IgD-negative memory B cell (primary cell): ENCODE results near the gene KRT73. TPM values are rescaled to one million over a fixed set of nuclear protein-coding genes. Genes with fewer than 3 reads are reported as not detected.

ENCODE experiments used
- H3K27ac Mint-ChIP-seq, 3 donors: one replicate each; pipeline ENCODE4 v1.8.0; 2020 to 2022; ENCODE audit warnings: mild to moderate bottlenecking in 3 of 3, mixed read lengths in 3 of 3, moderate library complexity in 1 of 3
- H3K27me3 Mint-ChIP-seq: one replicate; pipeline ENCODE4 v1.8.0; 2021; ENCODE audit warnings: mixed read lengths
- H3K36me3 Mint-ChIP-seq: one replicate; pipeline ENCODE4 v1.8.0; 2020; ENCODE audit warnings: mild to moderate bottlenecking, mixed read lengths
- H3K4me1 Mint-ChIP-seq, 3 donors: one replicate each; pipeline ENCODE4 v1.8.0; 2020 to 2022; ENCODE audit warnings: mixed read lengths in 3 of 3, mild to moderate bottlenecking in 1 of 3
- H3K4me3 Mint-ChIP-seq, 4 donors: one replicate each; pipeline ENCODE4 v1.8.0; 2020 to 2022; ENCODE audit warnings: mild to moderate bottlenecking in 4 of 4, mixed read lengths in 4 of 4, moderate library complexity in 3 of 4
- H3K9me3 Mint-ChIP-seq, 3 donors: one replicate each; pipeline ENCODE4 v1.8.0; 2020 to 2021; ENCODE audit warnings: mixed read lengths in 3 of 3, mild to moderate bottlenecking in 1 of 3
- polyA plus RNA-seq: library from polyadenylated mRNA; unstranded; fragments of 300-500 nt; fragmentation: Illumina TruSeq; gene quantifications from one replicate; pipeline ENCODE4 v1.2.3, GENCODE V29; 2021

The KRT73 gene
- polyA plus RNA-seq, 1 donor from 2014 or later: not detected

DNA sequence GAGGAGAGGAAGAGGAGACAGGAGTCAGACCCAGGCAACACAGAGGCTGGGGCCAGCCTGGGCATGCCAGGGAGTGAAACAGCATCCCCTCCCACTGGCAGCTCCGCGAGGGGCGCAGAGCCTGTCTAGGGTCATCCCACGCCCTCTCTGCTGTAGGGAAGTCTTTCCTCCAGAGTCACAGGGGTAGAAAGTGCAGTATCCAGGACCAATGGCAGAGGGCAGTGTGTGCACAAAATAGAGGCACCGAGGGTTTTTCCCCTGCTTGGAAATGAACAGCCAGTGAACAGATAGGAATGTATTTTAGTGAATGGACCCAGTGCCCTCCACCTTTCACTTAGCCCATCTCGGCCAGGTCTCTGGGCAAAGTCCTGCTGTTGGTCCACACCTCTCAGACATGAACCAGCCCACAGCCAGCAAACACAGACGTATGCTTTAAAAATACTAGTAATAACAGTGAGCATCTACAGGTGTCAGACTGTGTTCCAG, 35.3 kb downstream of the KRT73 start:
- H3K27ac Mint-ChIP-seq: no peak overlapping the region
- H3K27me3 Mint-ChIP-seq: peaks cover 11% of the 10 kb centered on the region
- no peaks in the 10 kb centered on the region for H3K4me1 Mint-ChIP-seq
- H3K36me3 Mint-ChIP-seq: no peaks in the 10 kb centered on the region
- peaks cover 0 to 2% (median 0%) of the 10 kb centered on the region in 3 donors for H3K9me3 Mint-ChIP-seq
- no peak overlapping the region for H3K4me3 Mint-ChIP-seq

GRCh38 chr12:52582486-52582885, 35.9 kb downstream of the KRT73 start:
- H3K27me3 Mint-ChIP-seq: peaks cover 11% of the 10 kb centered on the region
- no peaks in the 10 kb centered on the region for H3K36me3 Mint-ChIP-seq
- H3K4me1 Mint-ChIP-seq: no peaks in the 10 kb centered on the region
- no peak overlapping the region for H3K4me3 Mint-ChIP-seq
- peaks cover 0 to 2% (median 0%) of the 10 kb centered on the region in 3 donors for H3K9me3 Mint-ChIP-seq
- no peak overlapping the region for H3K27ac Mint-ChIP-seq

GRCh38 chr12:52581481-52581880, 36.9 kb downstream of the KRT73 start:
- Mint-ChIP-seq H3K9me3 (peaks cover 0 to 2% (median 0%) of the 10 kb centered on the region in 3 donors), H3K27me3 (peaks cover 9% of the 10 kb centered on the region), H3K36me3 (no peaks in the 10 kb centered on the region), H3K27ac (no peak overlapping the region), H3K4me1 (no peaks in the 10 kb centered on the region), H3K4me3 (no peak overlapping the region)

DNA sequence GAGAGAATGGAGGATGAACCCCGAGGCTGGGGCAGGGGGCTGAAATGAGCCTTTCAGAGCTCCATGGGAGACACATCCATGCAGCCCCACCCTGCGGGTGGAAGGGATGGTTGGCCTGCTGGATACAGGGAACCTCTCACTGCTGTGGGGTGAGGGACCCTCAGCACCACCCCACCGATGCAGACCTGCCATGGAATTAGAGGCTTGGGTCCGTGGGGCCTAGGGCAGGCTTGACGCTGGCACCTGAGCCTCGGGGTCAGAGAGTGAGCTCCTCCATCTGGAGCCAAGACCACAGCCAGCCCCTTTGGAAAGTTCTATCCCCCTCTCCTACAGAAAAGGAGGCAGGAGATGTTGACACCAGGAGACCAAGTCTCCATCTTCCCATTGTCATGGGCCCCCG, 37.3 kb downstream of the KRT73 start:
- no peak overlapping the region for H3K4me3 Mint-ChIP-seq
- no peak overlapping the region for H3K27ac Mint-ChIP-seq
- peaks cover 0 to 2% (median 0%) of the 10 kb centered on the region in 3 donors for H3K9me3 Mint-ChIP-seq
- peaks cover 10% of the 10 kb centered on the region for H3K27me3 Mint-ChIP-seq
- no peaks in the 10 kb centered on the region for H3K4me1 Mint-ChIP-seq
- H3K36me3 Mint-ChIP-seq: no peaks in the 10 kb centered on the region

- H3K36me3 Mint-ChIP-seq: no peaks in the 10 kb centered on the region
- H3K4me1 Mint-ChIP-seq: no peaks in the 10 kb centered on the region
- H3K27ac Mint-ChIP-seq: peak overlapping the region in 1 of 3 donors; percentile 55
- H3K27me3 Mint-ChIP-seq: peaks cover 10% of the 10 kb centered on the region
- H3K4me3 Mint-ChIP-seq: no peak overlapping the region
- peaks cover 0 to 2% (median 0%) of the 10 kb centered on the region in 3 donors for H3K9me3 Mint-ChIP-seq
Measured at GRCh38 chr12:52580496-52580895, 37.9 kb downstream of the KRT73 start.

- H3K4me3 Mint-ChIP-seq: no peak overlapping the region
- peaks cover 10% of the 10 kb centered on the region for H3K27me3 Mint-ChIP-seq
- peak overlapping the region in 1 of 3 donors; percentile 55 for H3K27ac Mint-ChIP-seq
- H3K36me3 Mint-ChIP-seq: no peaks in the 10 kb centered on the region
- H3K4me1 Mint-ChIP-seq: peaks cover 0 to 3% (median 0%) of the 10 kb centered on the region in 3 donors
- peaks cover 0 to 2% (median 0%) of the 10 kb centered on the region in 3 donors for H3K9me3 Mint-ChIP-seq
Measured at GRCh38 chr12:52579468-52580465, 38.6 kb downstream of the KRT73 start.

DNA sequence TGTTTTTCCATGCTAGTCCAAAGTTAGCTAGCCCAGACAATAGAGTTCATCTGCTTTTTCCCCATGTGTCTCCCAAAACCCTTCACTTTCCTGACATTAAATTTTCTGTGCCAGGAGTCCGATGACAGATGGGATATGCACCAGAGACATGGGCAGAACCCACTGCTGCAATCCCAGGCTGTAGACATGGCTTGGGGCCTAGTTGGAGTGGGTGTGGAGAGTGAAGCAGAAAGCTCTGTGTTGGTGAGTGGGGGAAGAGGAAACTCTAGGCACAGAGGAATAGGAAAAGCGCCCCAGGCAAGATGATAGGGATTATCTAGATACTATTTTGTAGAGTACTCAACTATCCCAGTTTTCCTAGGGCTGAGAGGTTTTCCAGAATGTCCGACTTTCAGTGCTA, 39.9 kb downstream of the KRT73 start:
- Mint-ChIP-seq H3K9me3 (peaks cover 0 to 2% (median 0%) of the 10 kb centered on the region in 3 donors), H3K36me3 (no peaks in the 10 kb centered on the region), H3K4me1 (peaks cover 0 to 3% (median 0%) of the 10 kb centered on the region in 3 donors), H3K27ac (no peak overlapping the region), H3K4me3 (no peak overlapping the region), H3K27me3 (peaks cover 14% of the 10 kb centered on the region)

DNA sequence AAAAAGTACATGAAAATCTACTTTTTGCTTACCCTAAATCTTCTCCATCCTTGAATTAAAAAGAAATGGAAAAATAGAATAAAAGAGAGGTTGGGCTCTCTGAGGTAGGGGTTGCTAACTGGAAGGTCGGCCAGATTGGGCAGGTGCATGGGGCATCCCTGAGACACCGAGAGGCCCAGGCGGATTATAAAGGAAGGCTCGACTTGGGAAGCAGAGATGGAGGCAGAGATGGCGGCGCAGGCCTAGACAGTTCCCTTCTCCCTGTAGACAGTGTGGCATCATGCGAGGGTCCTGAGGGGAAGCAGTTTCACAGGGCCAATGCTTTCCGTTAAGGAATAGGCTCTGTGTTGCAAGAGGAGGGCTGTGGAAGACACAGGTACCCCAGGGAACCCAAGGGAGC, 41.0 kb downstream of the KRT73 start:
- Mint-ChIP-seq H3K27ac (no peak overlapping the region), H3K4me1 (peaks cover 0 to 3% (median 0%) of the 10 kb centered on the region in 3 donors), H3K27me3 (peaks cover 14% of the 10 kb centered on the region)

GRCh38 chr12:52575948-52576347, 42.4 kb downstream of the KRT73 start:
- H3K4me1 Mint-ChIP-seq: peaks cover 0 to 3% (median 0%) of the 10 kb centered on the region in 3 donors
- peaks cover 13% of the 10 kb centered on the region for H3K27me3 Mint-ChIP-seq
- peaks cover 0 to 2% (median 0%) of the 10 kb centered on the region in 3 donors for H3K9me3 Mint-ChIP-seq
- H3K27ac Mint-ChIP-seq: peak overlapping the region in 1 of 3 donors; percentile 8
- H3K36me3 Mint-ChIP-seq: no peaks in the 10 kb centered on the region
- H3K4me3 Mint-ChIP-seq: no peak overlapping the region

More for the DNA sequence above, 41.0 kb downstream of the KRT73 start:
- Mint-ChIP-seq H3K9me3 (peaks cover 0 to 2% (median 0%) of the 10 kb centered on the region in 3 donors), H3K36me3 (no peaks in the 10 kb centered on the region), H3K4me3 (no peak overlapping the region)

DNA sequence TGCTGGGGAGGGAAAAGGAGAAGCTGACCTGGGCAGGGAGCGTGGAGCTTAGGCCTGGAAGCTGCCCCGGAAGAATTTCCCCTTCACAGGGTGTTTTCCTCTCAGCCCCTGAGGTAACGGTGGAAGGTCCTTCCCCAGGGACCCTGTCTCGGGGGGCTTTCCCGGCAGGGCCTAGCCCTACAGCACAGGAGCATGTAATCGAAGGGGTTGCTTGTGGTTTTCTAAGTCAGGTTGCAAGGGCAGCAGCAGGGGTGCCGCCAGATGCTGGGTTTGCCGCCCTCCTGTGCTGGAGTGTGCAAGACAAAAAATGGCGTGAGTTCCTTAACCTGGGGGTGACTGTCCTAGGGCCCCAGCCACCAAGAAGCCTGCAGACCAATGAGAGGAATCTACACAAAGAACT, 43.1 kb downstream of the KRT73 start:
- H3K27ac Mint-ChIP-seq: no peak overlapping the region
- H3K9me3 Mint-ChIP-seq: no peaks in the 10 kb centered on the region
- peaks cover 0 to 3% (median 0%) of the 10 kb centered on the region in 3 donors for H3K4me1 Mint-ChIP-seq
- H3K4me3 Mint-ChIP-seq: peak overlapping the region in 1 of 4 donors; percentile 14
- H3K27me3 Mint-ChIP-seq: peaks cover 13% of the 10 kb centered on the region
- no peaks in the 10 kb centered on the region for H3K36me3 Mint-ChIP-seq

- peaks cover 0 to 3% (median 0%) of the 10 kb centered on the region in 3 donors for H3K4me1 Mint-ChIP-seq
Measured at GRCh38 chr12:52573743-52574142, 44.6 kb downstream of the KRT73 start, which contains the start of gene KRT74. KRT74 (minus strand) TSS chr12:52573843; CDS start chr12:52573777, 66 bp downstream.

DNA sequence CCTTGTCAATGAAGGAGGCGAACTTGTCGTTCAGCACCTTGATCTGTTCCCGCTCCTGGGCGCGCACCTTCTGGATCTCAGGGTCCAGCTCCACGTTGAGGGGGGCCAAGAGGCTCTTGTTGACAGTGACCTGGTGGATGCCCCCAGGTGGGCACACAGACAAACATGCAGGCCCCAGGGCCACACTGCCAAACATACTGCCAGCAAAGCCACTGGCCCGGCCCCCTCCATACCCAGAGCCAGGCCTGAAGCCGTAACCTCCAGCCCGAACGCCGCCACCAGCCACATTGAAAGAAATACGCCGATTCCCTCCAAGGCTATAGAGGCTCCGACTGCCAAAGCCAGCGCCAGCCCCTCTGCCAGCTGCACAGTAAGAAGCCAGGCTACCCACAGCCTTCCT, 45.1 kb downstream of the KRT73 start:
- Mint-ChIP-seq H3K4me1 (peaks cover 0 to 3% (median 0%) of the 10 kb centered on the region in 3 donors), H3K4me3 (no peak overlapping the region), H3K27ac (no peak overlapping the region), H3K27me3 (peaks cover 14% of the 10 kb centered on the region), H3K36me3 (no peaks in the 10 kb centered on the region), H3K9me3 (no peaks in the 10 kb centered on the region)

More at GRCh38 chr12:52573743-52574142, 44.6 kb downstream of the KRT73 start, which contains the start of gene KRT74:
- Mint-ChIP-seq H3K27me3 (peaks cover 10% of the 10 kb centered on the region), H3K4me3 (no peak within 1 kb of the TSS), H3K36me3 (no peaks in the 10 kb centered on the region), H3K9me3 (no peaks in the 10 kb centered on the region), H3K27ac (no peak within 1 kb of the TSS)

GRCh38 chr12:52570511-52570910, 47.8 kb downstream of the KRT73 start:
- Mint-ChIP-seq H3K9me3 (no peaks in the 10 kb centered on the region), H3K27me3 (peaks cover 18% of the 10 kb centered on the region), H3K36me3 (no peaks in the 10 kb centered on the region), H3K4me3 (no peak overlapping the region), H3K4me1 (peaks cover 0 to 3% (median 1%) of the 10 kb centered on the region in 3 donors), H3K27ac (no peak overlapping the region)

DNA sequence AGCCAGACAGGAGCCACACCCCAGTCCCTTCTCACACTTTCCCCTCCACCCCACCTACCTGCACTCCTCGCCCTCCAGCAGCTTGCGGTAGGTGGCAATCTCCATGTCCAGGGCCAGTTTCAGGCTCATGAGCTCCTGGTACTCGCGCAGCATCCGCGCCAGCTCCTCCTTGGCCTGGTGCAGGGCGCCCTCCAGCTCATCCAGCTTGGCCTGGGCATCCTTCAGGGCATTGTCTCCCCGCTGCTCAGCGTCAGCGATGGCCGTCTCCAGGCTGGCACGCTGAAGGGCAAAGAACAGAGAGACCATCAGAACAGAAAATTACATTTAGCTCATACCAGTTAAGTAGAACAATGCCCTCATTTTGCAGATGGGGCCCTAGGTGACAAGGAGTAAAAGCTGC, 50.2 kb downstream of the KRT73 start:
- no peak overlapping the region for H3K4me3 Mint-ChIP-seq
- H3K27ac Mint-ChIP-seq: no peak overlapping the region
- H3K4me1 Mint-ChIP-seq: peaks cover 0 to 3% (median 0%) of the 10 kb centered on the region in 3 donors
- no peaks in the 10 kb centered on the region for H3K9me3 Mint-ChIP-seq
- no peaks in the 10 kb centered on the region for H3K36me3 Mint-ChIP-seq
- peaks cover 25% of the 10 kb centered on the region for H3K27me3 Mint-ChIP-seq

DNA sequence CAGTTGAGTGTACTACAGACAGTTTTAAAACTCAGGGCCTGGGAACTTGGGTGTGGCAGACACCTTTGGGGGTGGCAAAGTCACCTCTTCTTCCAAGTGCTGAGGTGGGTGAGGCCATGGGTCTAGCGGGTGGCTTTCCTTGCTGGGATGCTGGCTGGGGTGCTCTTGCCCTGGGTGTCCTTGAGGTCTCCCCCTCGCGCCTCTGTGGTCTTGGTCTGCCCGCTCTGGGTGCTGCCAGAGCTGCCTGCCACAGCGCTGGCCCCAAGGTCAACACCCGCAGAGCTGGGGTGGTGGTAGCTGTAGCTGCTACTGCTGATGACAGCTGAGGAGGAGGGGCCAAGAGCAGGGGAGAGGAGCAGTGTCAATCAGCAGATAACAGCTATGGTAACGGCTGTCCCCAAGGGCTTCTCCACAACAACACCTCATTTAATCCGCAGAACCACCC, 51.5 kb downstream of the KRT73 start:
- no peaks in the 10 kb centered on the region for H3K9me3 Mint-ChIP-seq
- H3K4me1 Mint-ChIP-seq: peaks cover 0 to 3% (median 0%) of the 10 kb centered on the region in 3 donors
- no peak overlapping the region for H3K4me3 Mint-ChIP-seq
- H3K27me3 Mint-ChIP-seq: peaks cover 23% of the 10 kb centered on the region
- peak overlapping the region in 1 of 3 donors; percentile 73 for H3K27ac Mint-ChIP-seq
- no peaks in the 10 kb centered on the region for H3K36me3 Mint-ChIP-seq
